ENCODE results near the gene KHDC4.

Gene KHDC4

DNA sequence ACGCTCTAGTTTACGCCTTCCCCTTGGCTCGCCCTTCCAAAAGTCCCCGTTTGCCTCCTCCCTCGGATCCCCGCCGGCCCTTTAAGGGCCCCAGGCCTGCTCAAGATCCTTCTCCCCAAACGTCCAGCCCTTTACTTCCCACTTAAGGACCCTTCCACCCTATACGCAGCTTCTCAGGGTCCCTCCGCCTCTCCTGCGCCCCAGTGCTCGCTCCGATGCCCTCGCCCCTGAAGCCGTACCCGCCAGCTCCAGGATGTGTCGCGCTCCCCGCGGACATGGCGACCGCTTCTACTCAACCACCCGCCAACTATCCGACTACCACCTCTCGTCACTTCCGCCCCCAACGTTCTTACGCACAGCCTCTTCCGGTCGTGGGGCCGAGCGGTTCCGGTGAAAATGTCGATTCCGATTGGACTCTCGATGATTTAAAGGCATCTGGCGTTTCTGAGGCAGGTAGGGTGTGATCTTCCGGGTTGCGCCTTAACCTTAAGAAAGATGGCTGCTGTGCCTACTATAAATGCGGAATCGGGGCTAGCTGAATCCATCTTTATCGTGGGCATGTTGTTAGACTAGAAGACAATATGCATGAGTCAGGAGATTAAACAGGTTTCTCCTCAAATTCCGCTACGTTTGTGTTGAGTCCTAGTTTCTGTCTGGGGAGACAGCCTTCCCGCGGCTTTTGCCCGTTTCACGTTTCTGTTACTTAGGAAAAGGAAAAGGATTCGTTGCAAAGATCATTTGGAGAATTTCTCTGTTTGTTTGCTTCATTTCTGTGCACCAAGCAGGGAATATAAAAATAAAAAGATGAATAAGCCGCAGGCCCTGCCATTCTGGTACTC, at the start of gene KHDC4:
Gene KHDC4, minus strand, starts transcription at position 317 of the 839 bp plus-strand sequence. Its CDS starts 40 bp downstream, at position 277.
- Histone ChIP-seq H3K9ac (ENCODE audit: low read length) (peak within 1 kb of the TSS; percentile 98), H3K4me3 (ENCODE audit: low read length) (peak within 1 kb of the TSS; percentile 77), H3K9me3 (ENCODE audit: control insufficient read depth, low read length) (no peaks in the 10 kb centered on the region), H3K27me3 (ENCODE audit: control insufficient read depth, insufficient read depth, low read length) (no peaks in the 10 kb centered on the region), H3K36me3 (ENCODE audit: control insufficient read depth, insufficient read depth, low read length) (no peaks in the 10 kb centered on the region), H3K4me1 (ENCODE audit: control insufficient read depth, insufficient read depth, low read length) (peaks cover 29% of the 10 kb centered on the region)

DNA sequence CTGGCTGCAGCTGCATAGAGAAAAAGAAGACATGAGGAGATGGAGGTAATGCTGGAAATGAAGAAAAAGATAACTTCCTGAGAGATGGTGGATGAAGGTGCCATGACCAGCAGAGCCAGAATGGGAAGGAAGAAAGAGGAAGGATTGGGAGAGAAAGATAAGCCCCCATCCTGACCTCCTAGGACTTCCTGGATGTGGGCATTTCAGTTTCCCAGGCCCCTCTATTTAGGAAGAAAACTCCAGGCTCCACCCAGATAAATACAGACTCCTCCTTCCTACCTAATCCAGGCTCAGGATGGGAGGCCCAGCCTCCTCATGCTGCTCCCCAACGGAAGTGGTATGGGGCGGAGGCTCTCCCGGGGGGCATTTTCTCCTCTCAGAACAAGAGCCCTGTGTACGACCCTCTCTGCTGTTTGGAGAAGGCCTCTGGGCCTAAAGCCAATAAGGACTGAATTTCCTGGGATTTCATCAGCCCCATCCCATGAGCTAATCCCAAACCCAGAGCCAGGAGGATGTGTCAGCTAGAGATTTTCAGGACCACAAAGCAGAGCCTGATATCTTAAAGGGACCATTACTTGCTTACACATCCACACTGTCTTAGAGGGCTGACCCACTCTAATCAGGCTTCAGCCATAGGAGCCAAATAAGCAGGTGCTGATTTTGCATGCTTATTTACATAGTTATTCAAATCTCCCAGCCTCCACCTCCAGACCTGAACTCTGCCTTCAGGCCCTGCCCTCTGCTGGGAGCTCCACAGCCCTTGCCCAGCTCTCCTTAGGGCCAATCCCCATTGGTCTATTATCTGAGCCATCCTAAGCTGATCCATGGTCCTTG, 49.2 kb upstream of the KHDC4 start:
- Histone ChIP-seq H3K9me3 (ENCODE audit: control insufficient read depth, low read length) (no peaks in the 10 kb centered on the region), H3K4me3 (ENCODE audit: low read length) (no peak overlapping the region), H3K4me1 (ENCODE audit: control insufficient read depth, insufficient read depth, low read length) (peaks cover 41% of the 10 kb centered on the region), H3K36me3 (ENCODE audit: control insufficient read depth, insufficient read depth, low read length) (no peaks in the 10 kb centered on the region), H3K27me3 (ENCODE audit: control insufficient read depth, insufficient read depth, low read length) (no peaks in the 10 kb centered on the region), H3K9ac (ENCODE audit: low read length) (no peak overlapping the region)

DNA sequence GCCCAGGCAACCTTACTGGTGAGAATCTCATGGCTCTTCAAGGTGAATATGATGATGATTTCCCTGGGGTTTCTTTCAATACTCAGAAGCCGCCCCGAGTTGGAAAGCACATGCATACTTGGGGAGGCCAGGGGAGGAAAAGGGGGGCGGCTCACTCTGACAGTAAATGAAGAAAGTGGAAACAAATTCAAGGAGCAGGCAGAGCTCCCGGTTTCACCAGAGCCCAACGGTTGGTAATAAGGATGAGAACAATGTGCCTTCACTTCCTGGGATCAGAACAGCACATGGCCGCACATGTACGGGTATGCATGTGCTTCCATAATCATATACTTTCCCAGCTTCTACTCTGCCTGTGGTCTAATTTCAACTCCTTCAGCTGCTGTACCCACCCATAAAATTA, 47.9 kb upstream of the KHDC4 start:
- no peaks in the 10 kb centered on the region for H3K9me3 ChIP-seq (ENCODE audit: control insufficient read depth, low read length)
- H3K27me3 ChIP-seq (ENCODE audit: control insufficient read depth, insufficient read depth, low read length) = no peaks in the 10 kb centered on the region
- no peak overlapping the region for H3K4me3 ChIP-seq (ENCODE audit: low read length)
- no peaks in the 10 kb centered on the region for H3K36me3 ChIP-seq (ENCODE audit: control insufficient read depth, insufficient read depth, low read length)
- no peak overlapping the region for H3K9ac ChIP-seq (ENCODE audit: low read length)
- peaks cover 48% of the 10 kb centered on the region for H3K4me1 ChIP-seq (ENCODE audit: control insufficient read depth, insufficient read depth, low read length)

DNA sequence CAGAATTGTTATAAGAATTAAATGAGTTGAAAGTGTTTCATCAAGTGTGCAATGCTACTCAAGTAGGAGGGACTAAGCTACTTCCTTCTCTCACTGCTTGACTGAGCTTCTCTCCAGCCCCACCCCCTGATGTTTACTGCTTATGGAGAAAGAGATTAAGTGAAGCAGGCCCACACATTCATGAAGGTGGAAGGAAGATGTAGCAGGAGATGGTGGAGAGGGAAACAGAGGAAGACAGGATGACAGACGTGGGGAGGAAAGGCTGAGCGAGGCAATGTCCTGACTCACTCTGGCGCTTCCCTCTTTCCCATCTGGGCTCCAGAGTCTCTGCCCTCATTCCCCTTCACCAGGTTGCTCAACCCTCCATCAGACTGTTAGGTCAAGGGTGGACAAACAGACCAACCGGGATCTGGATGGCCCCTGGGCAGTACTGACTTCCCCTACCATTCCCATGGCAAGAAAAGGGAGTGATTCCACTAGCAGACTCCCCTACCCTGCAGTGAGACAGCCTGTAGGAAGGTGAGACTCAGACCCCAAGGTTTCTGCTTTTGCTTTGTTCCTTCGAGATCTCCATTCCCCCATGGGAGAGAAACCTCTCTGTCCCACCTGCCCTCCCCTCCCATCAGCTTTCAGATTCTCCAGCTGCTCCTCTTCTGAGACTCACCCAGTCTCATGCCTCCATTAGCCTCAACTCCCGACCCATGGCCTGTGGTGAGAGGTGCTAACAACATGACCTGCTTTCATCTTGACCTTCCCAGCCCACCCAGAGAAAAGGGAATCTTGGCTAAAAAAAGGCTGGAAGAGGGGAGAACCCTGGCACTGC, 47.3 kb upstream of the KHDC4 start:
- H3K4me1 ChIP-seq (ENCODE audit: control insufficient read depth, insufficient read depth, low read length) = peaks cover 54% of the 10 kb centered on the region
- no peak overlapping the region for H3K9ac ChIP-seq (ENCODE audit: low read length)
- H3K27me3 ChIP-seq (ENCODE audit: control insufficient read depth, insufficient read depth, low read length) = no peaks in the 10 kb centered on the region
- no peaks in the 10 kb centered on the region for H3K9me3 ChIP-seq (ENCODE audit: control insufficient read depth, low read length)
- H3K4me3 ChIP-seq (ENCODE audit: low read length) = no peak overlapping the region
- H3K36me3 ChIP-seq (ENCODE audit: control insufficient read depth, insufficient read depth, low read length) = no peaks in the 10 kb centered on the region

DNA sequence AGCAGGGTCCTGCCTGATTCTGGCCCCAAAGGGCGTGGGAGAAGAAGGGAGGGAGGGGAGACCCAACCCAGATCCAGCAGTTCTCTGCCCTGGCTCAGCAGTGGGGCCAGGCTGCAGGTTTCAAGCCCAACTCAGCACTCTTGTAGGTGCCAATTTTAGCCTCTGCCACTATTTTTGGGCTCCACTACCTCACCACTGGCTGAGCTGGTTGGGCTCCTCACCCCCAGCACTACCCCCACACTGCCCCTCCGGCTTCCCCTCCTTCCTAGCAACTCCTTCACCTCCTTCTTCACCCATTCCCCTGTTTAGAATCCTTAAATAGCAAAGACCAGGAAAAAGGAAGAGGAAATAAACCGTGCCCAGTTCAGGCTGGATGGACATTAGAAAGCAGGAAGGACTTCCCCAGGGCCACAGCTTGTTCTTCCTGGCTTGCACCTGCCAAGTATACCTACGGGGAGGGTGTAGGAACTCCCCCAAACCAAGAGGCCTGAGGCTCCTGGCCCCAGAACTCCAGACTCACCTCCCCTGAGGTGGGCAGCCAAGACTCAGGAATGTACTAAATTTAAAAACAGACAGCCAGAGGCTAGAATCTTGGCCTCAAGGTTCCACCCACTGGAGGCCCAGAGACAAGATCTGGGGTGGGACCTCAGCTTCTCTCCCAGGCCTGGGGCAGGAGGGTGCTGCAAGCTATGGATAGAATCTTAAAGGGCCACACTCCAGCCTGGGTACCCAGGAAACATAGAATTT, 45.6 kb upstream of the KHDC4 start:
- Histone ChIP-seq H3K27me3 (ENCODE audit: control insufficient read depth, insufficient read depth, low read length) (no peaks in the 10 kb centered on the region), H3K9me3 (ENCODE audit: control insufficient read depth, low read length) (no peaks in the 10 kb centered on the region), H3K9ac (ENCODE audit: low read length) (peak overlapping the region; percentile 81), H3K4me3 (ENCODE audit: low read length) (peak overlapping the region; percentile 44), H3K36me3 (ENCODE audit: control insufficient read depth, insufficient read depth, low read length) (no peaks in the 10 kb centered on the region), H3K4me1 (ENCODE audit: control insufficient read depth, insufficient read depth, low read length) (peaks cover 69% of the 10 kb centered on the region)

DNA sequence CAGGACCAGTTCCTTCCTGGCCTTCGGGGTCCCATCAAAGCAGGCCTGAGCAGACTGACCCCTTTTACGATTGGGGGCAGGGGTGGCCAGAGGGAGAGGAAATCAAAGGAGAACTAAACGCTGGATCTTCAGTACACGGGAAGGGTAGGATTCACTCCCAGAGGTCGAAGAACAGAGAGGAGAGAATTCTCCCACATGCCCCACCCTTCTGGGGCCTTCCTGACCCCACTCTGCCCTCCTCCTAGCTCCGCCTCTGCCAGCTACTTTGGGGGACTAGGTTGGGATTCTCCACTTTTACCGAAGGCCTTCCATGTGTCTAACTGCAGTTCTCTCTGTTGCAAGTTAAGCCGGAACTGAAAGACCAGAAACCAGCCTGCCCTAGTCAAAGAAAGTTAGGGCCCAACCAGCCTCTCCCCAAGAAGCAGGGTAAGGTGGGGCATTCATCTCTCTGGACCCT, 44.8 kb upstream of the KHDC4 start:
- no peaks in the 10 kb centered on the region for H3K9me3 ChIP-seq (ENCODE audit: control insufficient read depth, low read length)
- no peaks in the 10 kb centered on the region for H3K27me3 ChIP-seq (ENCODE audit: control insufficient read depth, insufficient read depth, low read length)
- H3K9ac ChIP-seq (ENCODE audit: low read length) = peak overlapping the region; percentile 81
- peaks cover 77% of the 10 kb centered on the region for H3K4me1 ChIP-seq (ENCODE audit: control insufficient read depth, insufficient read depth, low read length)
- peak overlapping the region; percentile 44 for H3K4me3 ChIP-seq (ENCODE audit: low read length)
- no peaks in the 10 kb centered on the region for H3K36me3 ChIP-seq (ENCODE audit: control insufficient read depth, insufficient read depth, low read length)

DNA sequence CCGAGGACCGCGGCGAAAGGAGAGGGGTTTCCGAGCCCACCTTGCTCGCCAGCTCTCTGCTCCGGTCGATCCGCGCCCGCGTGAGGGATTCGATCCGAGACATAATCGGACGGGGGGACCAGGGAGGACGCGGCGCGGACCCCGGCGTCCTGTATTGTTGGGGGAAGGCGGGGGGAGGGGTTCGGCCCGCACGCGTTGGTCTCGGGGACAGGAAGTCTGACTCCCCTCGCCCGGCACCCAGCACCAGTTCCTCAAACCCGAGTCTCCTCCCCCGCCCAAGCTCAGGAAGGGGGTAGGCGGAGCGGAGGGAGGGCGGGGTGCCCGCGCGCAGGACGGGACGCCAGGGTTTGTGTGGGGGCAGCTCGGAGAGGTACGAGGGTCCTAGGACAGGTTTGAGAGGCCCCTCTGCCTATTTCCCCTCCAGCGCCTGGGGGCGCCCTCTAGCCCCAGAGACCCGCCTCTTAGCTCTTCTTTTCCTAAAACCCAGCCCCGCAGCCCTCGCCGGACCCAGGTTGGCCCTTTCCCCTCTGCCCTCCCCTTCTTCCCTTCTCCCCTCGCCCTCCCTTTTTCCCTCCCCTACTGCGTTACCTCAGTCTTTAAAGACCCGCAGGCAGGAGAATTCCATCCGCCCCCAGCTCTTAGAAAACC, 44.2 kb upstream of the KHDC4 start, which contains the start of gene ARHGEF2:
Gene ARHGEF2, minus strand, starts transcription at position 223 of the 648 bp plus-strand sequence. Its CDS starts 120 bp downstream, at position 103.
- H3K4me1 ChIP-seq (ENCODE audit: control insufficient read depth, insufficient read depth, low read length) = peaks cover 73% of the 10 kb centered on the region
- H3K36me3 ChIP-seq (ENCODE audit: control insufficient read depth, insufficient read depth, low read length) = no peaks in the 10 kb centered on the region
- peak within 1 kb of the TSS; percentile 81 for H3K9ac ChIP-seq (ENCODE audit: low read length)
- no peaks in the 10 kb centered on the region for H3K27me3 ChIP-seq (ENCODE audit: control insufficient read depth, insufficient read depth, low read length)
- no peaks in the 10 kb centered on the region for H3K9me3 ChIP-seq (ENCODE audit: control insufficient read depth, low read length)
- H3K4me3 ChIP-seq (ENCODE audit: low read length) = peak within 1 kb of the TSS; percentile 60

DNA sequence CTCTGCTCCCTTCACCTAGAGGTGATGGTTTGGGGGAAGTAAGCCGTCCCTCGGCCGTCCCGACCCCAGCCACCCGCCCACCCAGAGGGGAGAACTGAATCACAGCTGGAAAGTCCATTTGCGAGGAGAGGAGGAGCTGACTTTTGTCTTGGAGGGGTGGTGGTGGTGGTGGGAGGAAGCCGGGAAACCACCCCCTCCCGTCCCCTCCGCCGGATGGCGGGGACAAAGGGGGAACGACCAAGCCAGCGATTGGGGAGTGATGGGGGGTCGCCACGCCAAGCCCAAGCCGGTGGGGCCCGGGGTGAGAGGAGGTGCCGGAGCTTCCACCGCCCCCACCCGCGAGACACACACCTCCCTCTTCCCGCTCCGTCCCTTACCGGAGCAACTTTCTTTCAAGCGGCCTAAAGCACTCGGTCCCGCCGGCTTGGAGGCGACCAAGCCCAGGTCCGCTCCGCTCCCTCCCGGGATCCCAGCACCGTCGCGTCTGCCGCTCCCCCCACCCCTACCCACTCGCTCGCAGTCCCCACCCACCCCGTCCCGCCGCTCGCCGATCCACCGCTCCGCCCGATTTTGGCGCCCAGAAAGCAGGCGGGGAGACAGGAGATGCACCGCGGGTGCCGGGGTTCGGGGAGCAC, 43.6 kb upstream of the KHDC4 start:
- Histone ChIP-seq H3K4me1 (ENCODE audit: control insufficient read depth, insufficient read depth, low read length) (peaks cover 73% of the 10 kb centered on the region), H3K4me3 (ENCODE audit: low read length) (peak overlapping the region; percentile 60), H3K9ac (ENCODE audit: low read length) (peak overlapping the region; percentile 81), H3K9me3 (ENCODE audit: control insufficient read depth, low read length) (no peaks in the 10 kb centered on the region), H3K36me3 (ENCODE audit: control insufficient read depth, insufficient read depth, low read length) (no peaks in the 10 kb centered on the region), H3K27me3 (ENCODE audit: control insufficient read depth, insufficient read depth, low read length) (no peaks in the 10 kb centered on the region)

DNA sequence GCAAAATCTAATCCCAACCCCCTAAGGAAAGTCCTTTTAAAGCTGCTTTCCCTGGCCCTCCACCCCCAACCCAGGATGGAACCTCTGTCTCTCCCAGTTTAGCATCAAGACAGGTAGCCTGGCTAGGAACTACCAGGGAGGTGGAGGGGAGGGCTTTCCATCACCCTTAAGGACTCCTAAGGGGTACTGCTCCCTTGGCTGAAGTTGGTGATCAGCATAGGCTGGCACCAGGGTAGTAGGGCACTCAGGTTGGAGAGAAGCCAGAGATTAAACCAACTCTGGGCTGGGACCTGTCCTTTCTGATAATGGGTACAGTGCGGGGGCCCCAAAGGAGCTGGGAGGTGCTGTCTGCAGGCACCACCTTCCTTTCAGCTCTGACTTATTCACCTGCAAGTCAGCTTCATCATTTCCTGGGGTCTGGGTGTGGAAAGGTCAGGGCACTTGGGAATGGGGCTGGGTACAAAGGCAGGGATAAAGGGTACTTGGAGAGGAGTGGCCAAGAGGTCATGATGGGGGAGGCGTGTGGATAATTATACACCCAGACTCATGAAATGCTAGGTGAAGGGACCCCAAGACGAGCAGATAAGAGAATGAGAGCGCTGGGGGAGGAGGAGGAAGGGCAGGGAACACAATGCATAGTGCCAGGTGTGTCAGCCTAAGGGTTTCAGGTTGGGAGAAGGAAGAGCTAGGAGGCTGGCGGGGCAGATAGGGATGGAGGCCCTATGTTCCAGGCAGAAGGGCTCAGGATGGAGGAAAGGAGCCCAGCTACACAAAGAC, 42.9 kb upstream of the KHDC4 start:
- H3K9me3 ChIP-seq (ENCODE audit: control insufficient read depth, low read length) = no peaks in the 10 kb centered on the region
- peaks cover 3% of the 10 kb centered on the region for H3K36me3 ChIP-seq (ENCODE audit: control insufficient read depth, insufficient read depth, low read length)
- H3K27me3 ChIP-seq (ENCODE audit: control insufficient read depth, insufficient read depth, low read length) = no peaks in the 10 kb centered on the region
- peak overlapping the region; percentile 81 for H3K9ac ChIP-seq (ENCODE audit: low read length)
- peak overlapping the region; percentile 60 for H3K4me3 ChIP-seq (ENCODE audit: low read length)
- H3K4me1 ChIP-seq (ENCODE audit: control insufficient read depth, insufficient read depth, low read length) = peaks cover 71% of the 10 kb centered on the region

Data from mucosa of stomach (tissue), 1 donor.